Measurements from ENCODE around the gene GZF1.

Gene GZF1

GRCh38 chr20:23410916-23411695, 49.1 kb downstream of the GZF1 start:
- no peak for DNase-seq

GRCh38 chr20:23412026-23412425, 50.0 kb downstream of the GZF1 start:
- peak; percentile 30 for DNase-seq

GRCh38 chr20:23413862-23414422, 52.0 kb downstream of the GZF1 start:
- no peak for DNase-seq

- DNase-seq, result no peak
Measured at GRCh38 chr20:23414526-23415188, 52.7 kb downstream of the GZF1 start.

- DNase-seq, result no peak
Measured at GRCh38 chr20:23415555-23415954, 53.6 kb downstream of the GZF1 start.

- DNase-seq, result peak; percentile 48
Measured at GRCh38 chr20:23415959-23416583, 54.1 kb downstream of the GZF1 start.

- DNase-seq, result no peak
Measured at GRCh38 chr20:23417861-23418260, 55.9 kb downstream of the GZF1 start.

GRCh38 chr20:23419657-23419994, 57.6 kb downstream of the GZF1 start:
- no peak for DNase-seq

- DNase-seq, result peak; percentile 53
Measured at GRCh38 chr20:23419995-23420901, 58.3 kb downstream of the GZF1 start.

GRCh38 chr20:23420943-23421931, 59.3 kb downstream of the GZF1 start, which contains the start of gene NAPB:
Gene NAPB (minus strand): TSS chr20:23421488. CDS start chr20:23421402, 86 bp downstream.
- peak; percentile 88 for DNase-seq

All from NCI-H226 (cell line).